Fibroblast of pulmonary artery (primary cell): ENCODE results near the gene LUZP2.

Source experiments
- DNase-seq: peaks from one replicate; pipeline ENCODE4 v3.0.0-alpha.2; 2010; ENCODE audit warnings: low read depth
- H3K4me3 ChIP-seq: replicated peaks from 2 replicates; pipeline ENCODE4 v1.5.1; 2011; ENCODE audit warnings: low read depth, mild to moderate bottlenecking, control low read depth, low read length, moderate library complexity
- TF ChIP-seq, protein P1 (sequence below): IDR thresholded peaks from 2 replicates; pipeline ENCODE4 v1.5.1; 2011; ENCODE audit warnings: mild to moderate bottlenecking, control low read depth, low read length, inconsistent platforms; ENCODE audit errors: missing control alignments

The LUZP2 gene

DNA sequence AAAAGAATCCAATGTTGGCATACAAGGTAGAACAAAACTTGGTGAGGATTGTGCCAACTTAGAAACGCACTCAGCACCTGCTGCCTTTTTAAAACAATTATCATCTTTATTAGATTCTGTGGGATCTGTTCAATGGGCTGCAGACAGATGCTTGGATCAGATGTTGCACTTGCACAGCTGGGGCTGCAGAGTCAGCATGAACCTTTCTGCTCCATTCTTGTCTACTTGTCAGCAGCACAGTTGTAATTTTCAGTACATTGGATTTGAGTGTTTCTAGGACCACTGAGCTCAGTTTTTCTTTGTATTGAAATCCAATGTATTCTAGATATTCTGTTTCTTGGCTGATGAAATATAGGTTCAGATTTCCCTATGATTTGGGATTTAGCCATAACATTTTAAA lies 164.5 kb downstream of the LUZP2 start:
- DNase-seq: no peak
- TF ChIP-seq, protein P1, sequence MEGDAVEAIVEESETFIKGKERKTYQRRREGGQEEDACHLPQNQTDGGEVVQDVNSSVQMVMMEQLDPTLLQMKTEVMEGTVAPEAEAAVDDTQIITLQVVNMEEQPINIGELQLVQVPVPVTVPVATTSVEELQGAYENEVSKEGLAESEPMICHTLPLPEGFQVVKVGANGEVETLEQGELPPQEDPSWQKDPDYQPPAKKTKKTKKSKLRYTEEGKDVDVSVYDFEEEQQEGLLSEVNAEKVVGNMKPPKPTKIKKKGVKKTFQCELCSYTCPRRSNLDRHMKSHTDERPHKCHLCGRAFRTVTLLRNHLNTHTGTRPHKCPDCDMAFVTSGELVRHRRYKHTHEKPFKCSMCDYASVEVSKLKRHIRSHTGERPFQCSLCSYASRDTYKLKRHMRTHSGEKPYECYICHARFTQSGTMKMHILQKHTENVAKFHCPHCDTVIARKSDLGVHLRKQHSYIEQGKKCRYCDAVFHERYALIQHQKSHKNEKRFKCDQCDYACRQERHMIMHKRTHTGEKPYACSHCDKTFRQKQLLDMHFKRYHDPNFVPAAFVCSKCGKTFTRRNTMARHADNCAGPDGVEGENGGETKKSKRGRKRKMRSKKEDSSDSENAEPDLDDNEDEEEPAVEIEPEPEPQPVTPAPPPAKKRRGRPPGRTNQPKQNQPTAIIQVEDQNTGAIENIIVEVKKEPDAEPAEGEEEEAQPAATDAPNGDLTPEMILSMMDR: no peak
- H3K4me3 ChIP-seq: no peak overlapping the region

DNA sequence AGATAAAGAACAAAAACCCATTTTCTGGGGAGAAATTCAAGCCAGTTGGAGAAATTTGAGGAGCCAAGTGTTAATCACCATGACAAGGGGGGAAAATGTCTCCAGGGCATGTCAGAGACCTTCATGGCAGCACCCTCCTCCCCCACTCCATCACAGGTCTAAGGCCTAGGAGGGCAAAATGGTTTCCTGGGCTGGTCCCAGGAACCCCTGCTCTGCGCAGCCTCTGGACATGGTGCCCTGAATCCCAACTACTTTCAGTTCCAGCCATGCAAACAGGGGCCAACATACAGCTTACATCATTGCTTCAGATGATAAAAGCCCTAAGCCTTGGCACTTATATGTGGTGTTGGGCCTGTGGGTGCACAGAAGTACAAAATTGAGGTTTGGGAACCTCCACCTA lies 167.5 kb downstream of the LUZP2 start:
- no peak overlapping the region for H3K4me3 ChIP-seq
- DNase-seq: no peak
- TF ChIP-seq, protein P1: no peak

DNA sequence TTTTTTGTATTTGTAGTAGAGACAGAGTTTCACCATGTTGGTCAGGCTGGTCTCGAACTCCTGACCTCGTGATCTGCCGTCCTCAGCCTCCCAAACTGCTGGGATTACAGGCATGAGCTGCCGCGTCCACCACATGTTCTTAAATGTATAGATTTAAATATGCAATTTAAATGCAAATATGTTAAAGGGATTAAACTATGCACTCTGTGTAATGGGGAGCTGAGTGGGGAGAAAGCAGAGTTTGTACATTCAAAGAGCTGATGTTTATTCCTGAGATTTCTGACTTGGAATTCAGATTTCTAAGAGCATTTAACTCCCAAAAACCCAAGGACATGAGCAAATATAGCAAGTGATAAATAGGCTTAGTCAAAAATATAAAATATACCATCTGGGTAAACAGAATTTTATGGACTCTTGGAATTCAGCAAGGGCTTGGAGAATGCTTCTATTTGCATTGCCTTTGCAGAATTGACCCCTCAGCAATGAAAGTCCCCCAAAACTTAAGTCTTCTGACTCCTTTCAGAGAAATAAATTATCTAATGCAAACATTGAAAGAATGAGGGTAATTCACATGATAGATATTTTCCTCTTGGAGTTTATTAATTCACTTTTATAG lies 170.6 kb downstream of the LUZP2 start:
- TF ChIP-seq, protein P1: no peak
- H3K4me3 ChIP-seq: no peak overlapping the region

DNA sequence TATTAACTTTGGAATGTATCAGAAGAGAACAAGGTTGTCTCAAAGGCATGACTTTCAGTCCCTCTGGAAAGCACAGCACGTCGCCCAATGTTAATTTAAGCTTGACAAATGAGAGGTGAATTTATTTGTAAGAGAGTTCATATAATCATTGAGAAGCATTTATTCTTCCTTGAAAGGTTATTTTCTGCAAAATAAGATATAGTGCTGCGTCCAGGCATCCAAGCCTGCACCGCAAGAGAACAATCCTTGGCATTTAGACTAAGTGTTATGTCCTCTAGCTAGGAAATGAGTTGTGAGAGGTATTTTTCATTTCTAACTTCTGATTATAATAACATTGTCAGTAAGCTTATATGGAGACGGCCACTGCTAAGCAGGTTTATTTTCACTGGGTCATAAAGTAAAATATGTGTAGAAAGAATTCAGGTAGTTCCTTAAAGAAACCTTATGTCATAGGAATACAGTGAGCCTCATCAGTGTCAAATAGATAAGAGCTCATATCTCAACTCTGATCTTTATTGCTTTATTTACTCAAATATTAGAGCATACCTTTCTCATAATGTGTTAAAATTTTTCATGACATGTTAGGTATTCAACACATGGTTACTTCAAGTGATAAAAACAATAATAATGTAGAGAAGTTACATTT lies 182.0 kb downstream of the LUZP2 start:
- DNase-seq: no peak
- H3K4me3 ChIP-seq: no peak overlapping the region
- TF ChIP-seq, protein P1: no peak

More for the DNA sequence above, 170.6 kb downstream of the LUZP2 start:
- DNase-seq: no peak

DNA sequence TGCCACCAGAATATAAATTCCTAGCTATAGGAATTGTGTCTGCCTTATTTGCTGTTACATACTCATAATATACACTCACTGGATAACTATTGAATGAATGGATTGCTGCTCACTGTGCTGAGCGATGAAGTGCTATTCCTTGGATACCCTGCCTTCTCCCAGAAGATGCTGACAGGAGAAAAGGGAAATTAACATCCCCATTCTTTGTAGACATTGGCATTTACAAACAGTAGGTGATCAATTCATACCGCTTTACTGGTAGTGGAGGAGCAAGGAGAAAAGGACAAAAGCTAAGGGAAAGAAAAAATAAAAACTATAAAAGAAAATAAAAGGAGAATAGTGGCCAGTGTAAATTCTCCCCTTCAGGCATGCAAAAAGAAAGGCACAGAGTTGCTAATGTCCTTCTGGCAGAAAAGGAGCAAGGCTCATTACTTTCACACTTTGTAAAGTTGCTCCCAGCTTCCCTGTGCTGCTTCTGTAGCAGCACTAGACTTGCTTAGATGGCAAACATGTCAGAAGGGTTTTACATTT lies 183.0 kb downstream of the LUZP2 start:
- H3K4me3 ChIP-seq: no peak overlapping the region
- no peak for DNase-seq
- TF ChIP-seq, protein P1: no peak

DNA sequence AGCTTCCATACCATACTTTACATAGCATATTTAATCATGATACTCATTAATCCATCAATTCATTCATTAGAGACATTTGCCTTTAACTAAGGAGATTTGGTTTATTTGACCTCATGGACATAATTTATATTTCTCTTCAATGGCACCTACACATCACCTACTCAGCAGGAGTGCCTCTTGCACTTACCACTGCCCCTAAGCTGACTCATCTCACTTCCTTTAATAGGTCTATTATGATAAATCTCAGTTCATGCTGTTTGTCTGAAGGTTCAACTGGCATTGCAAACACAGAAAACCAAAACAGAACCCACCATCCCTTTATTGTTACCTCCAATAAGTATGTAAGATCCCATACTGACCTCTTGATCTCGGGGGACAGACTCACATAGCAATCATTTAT lies 186.7 kb downstream of the LUZP2 start:
- TF ChIP-seq, protein P1: no peak
- H3K4me3 ChIP-seq: no peak overlapping the region
- DNase-seq: no peak
